Endothelial cell of umbilical vein (primary cell): ENCODE results near the gene KRT17. TPM values are rescaled to one million over a fixed set of nuclear protein-coding genes. Genes with fewer than 3 reads are reported as not detected.

ENCODE experiments used
- BruUV-seq: library from RNA; stranded (reverse); fragments of 400-500 nt; replicated peaks from 2 replicates; lab custom pipeline; 2021; lab: Mats Ljungman, UMichigan
- CTCF ChIA-PET: fragments of 300-600, 350-600 bp; sonication (Branson Sonifier 250); formaldehyde crosslinking; loops from one replicate; lab custom pipeline; 2021; ENCODE audit warnings: antibody characterized with exemption, inconsistent platforms; lab: Charles Lee
- POLR2A ChIA-PET: fragments of 300-600, 350-600 bp; sonication (Branson Sonifier 250); formaldehyde crosslinking; loops from one replicate; lab custom pipeline; 2021; ENCODE audit warnings: antibody characterized with exemption, inconsistent platforms; lab: Charles Lee
- DNase-seq: peaks from one replicate; pipeline ENCODE4 v3.0.0-alpha.2; 2011; ENCODE audit warnings: low read depth, low spot score
- FAIRE-seq: peaks from 2 replicates; lab custom pipeline; 2011; peaks lifted over from hg19 to GRCh38; lab: Jason Lieb, UNC
- H2AFZ ChIP-seq: 2 replicates; pipeline ENCODE4 v1.6.0; 2012; ENCODE audit warnings: low read depth, low read length, control low read depth, inconsistent platforms
- H3K27ac ChIP-seq: 2 replicates; pipeline ENCODE4 v1.5.1; 2011; ENCODE audit warnings: low read depth, mild to moderate bottlenecking, control low read depth, low read length, moderate library complexity; ENCODE audit not compliant: insufficient read depth
- H3K27me3 ChIP-seq, 2 experiments: 2 replicates each; pipeline versions ENCODE4 v1.6.0 to v1.6.1; 2011; ENCODE audit warnings: low read length in 2 of 2, mixed read lengths in 1 of 2; ENCODE audit not compliant: control insufficient read depth in 2 of 2, insufficient read depth in 2 of 2
- H3K36me3 ChIP-seq, 2 experiments: 2 replicates in 1 of 2; 3 replicates in 1 of 2; pipeline ENCODE4 v1.5.1; 2011; ENCODE audit warnings: low read length in 2 of 2, mild to moderate bottlenecking in 1 of 2, moderate library complexity in 1 of 2; ENCODE audit not compliant: control insufficient read depth in 2 of 2, insufficient read depth in 2 of 2; ENCODE audit errors: extremely low read depth in 1 of 2
- H3K4me1 ChIP-seq: 3 replicates; pipeline ENCODE4 v1.5.1; 2011; ENCODE audit warnings: mild to moderate bottlenecking, low read length; ENCODE audit not compliant: control insufficient read depth, insufficient read depth; ENCODE audit errors: extremely low read depth
- H3K4me2 ChIP-seq: 2 replicates; pipeline ENCODE4 v1.6.1; 2011; ENCODE audit warnings: low read length, control low read depth, mixed read lengths; ENCODE audit not compliant: insufficient read depth
- H3K4me3 ChIP-seq, 3 experiments: fragments of 200-600 bp in 1 of 3; sonication (generic), shearing (Covaris generic) in 1 of 3; replicated peaks in 1 of 3; 2 replicates each; pipeline ENCODE4 v1.5.1; 2011 to 2016; ENCODE audit warnings: control low read depth in 3 of 3, low read length in 3 of 3, mild to moderate bottlenecking in 2 of 3, inconsistent platforms in 1 of 3, low read depth in 1 of 3, moderate library complexity in 1 of 3; ENCODE audit not compliant: insufficient read depth in 1 of 3
- H3K79me2 ChIP-seq: 2 replicates; pipeline ENCODE4 v1.6.0; 2012; ENCODE audit warnings: low read length, inconsistent platforms; ENCODE audit not compliant: control insufficient read depth, insufficient read depth
- H3K9ac ChIP-seq: replicated peaks from 2 replicates; pipeline ENCODE3; 2011; ENCODE audit warnings: low read length, control low read depth; ENCODE audit not compliant: insufficient read depth; ENCODE audit errors: extremely low read depth
- H3K9me1 ChIP-seq: replicated peaks from 3 replicates; pipeline ENCODE4 v1.6.0; 2011; ENCODE audit warnings: mild to moderate bottlenecking, low read length; ENCODE audit not compliant: control insufficient read depth, insufficient read depth; ENCODE audit errors: extremely low read depth
- H3K9me3 ChIP-seq: replicated peaks from 2 replicates; pipeline ENCODE4 v1.5.1; 2012; ENCODE audit warnings: low read length, inconsistent platforms; ENCODE audit not compliant: control insufficient read depth, insufficient read depth
- H4K20me1 ChIP-seq: replicated peaks from 2 replicates; pipeline ENCODE3; 2011; ENCODE audit warnings: mild to moderate bottlenecking, low read length; ENCODE audit not compliant: control insufficient read depth, insufficient read depth; ENCODE audit errors: extremely low read depth
- GATA2 ChIP-seq: IDR thresholded peaks from 2 replicates; pipeline ENCODE4 v1.7.0; 2011; ENCODE audit warnings: low read depth, mild to moderate bottlenecking, moderate library complexity, mixed read lengths, low read length; ENCODE audit not compliant: insufficient read length, insufficient read depth
- MYC ChIP-seq: IDR thresholded peaks from one replicate; pipeline ENCODE4 v1.6.1; 2011; ENCODE audit warnings: mild to moderate bottlenecking, low read depth, low read length
- dilution Hi-C: fragments of 300-500 bp; cut with MboI; formaldehyde crosslinking; loops from one replicate; pipeline ENCODE4 v1.15.0; 2019; ENCODE audit warnings: low sequenced_read_pairs; ENCODE audit not compliant: extremely low pct_ligation_motif_present
- intact Hi-C: fragments of 100-400 bp; cut with micrococcal nuclease; formaldehyde crosslinking; loops from one replicate; pipeline ENCODE4 v1.10.0; 2022
- polyA plus RNA-seq, 4 experiments: library from polyadenylated mRNA; depleted of rRNA in 3 of 4; stranded (reverse) in 3 of 4; unstranded in 1 of 4; fragments of >200 nt; gene quantifications; 2 replicates each; pipeline versions ENCODE4 v1.2.1 to v1.2.3, GENCODE V29; 2011 to 2012; ENCODE audit warnings: missing spikeins in 1 of 4
- total RNA-seq: library from RNA; stranded (reverse); gene quantifications from 2 replicates; pipeline ENCODE4 v1.2.3, GENCODE V29; 2021
- TF ChIP-seq, protein P1 (sequence below), 2 donors: IDR thresholded peaks; 1 replicate in 1 of 2; 2 replicates in 1 of 2; pipeline ENCODE4 v1.5.1; 2011; ENCODE audit warnings: low read length in 2 of 2, mild to moderate bottlenecking in 2 of 2, moderate library complexity in 2 of 2, control low read depth in 1 of 2, inconsistent platforms in 1 of 2, low read depth in 1 of 2; ENCODE audit not compliant: insufficient read depth in 1 of 2; ENCODE audit errors: extremely low read depth in 1 of 2

Gene KRT17
- total and polyA plus RNA-seq, 2 donors (not counting 3 experiments of a cell fraction or from before 2014, with no cell fraction given) = 0.83 to 1.6 TPM

DNA sequence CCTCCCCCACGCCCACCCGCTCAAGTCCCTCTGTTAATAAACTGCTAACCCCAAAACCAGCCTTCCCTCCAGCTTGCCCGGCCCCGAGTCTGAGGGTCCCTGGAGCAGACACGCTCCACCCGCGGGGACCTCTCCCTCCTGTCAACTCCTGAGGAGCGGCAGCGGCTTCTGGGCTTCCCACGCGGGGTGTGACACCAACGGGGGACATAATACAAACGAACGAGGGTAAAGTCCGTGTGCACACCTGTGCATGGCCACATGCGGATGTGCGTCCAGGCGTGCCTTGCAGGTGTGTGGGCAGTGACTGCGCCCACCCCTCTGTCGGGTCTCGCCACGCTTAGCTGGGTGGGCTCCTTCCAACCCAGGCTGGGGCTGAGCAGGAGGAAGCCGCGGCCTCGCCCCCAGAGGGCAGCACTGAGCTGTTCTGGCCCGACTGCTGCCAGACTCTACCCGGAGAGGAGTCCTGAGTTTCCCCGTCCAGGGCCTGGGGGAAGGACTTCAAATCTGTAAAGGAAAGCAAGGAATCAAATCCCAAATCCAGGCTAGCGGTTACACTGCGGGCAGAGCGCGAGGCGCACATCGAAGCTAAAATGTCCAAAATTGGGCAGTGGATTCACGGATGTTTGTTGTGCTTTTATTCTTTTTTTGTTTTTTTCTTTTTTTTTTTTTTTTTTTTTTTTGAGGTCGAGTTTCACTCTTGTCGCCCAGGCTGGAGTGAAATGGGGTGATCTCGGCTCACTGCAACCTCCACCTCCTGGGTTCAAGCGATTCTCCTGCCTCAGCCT lies 24.2 kb upstream of the KRT17 start:
- peak overlapping the region; percentile 88 for H2AFZ ChIP-seq
- no peaks in the 10 kb centered on the region for H3K9me3 ChIP-seq
- no peaks in the 10 kb centered on the region for H3K79me2 ChIP-seq
- H3K4me3 ChIP-seq = peak overlapping the region in 1 of 3 experiments; percentile 25
- no peaks in the 10 kb centered on the region for H3K27me3 ChIP-seq
- H3K27ac ChIP-seq = no peak overlapping the region
- TF ChIP-seq MYC = no peak
- TF ChIP-seq, protein P1, sequence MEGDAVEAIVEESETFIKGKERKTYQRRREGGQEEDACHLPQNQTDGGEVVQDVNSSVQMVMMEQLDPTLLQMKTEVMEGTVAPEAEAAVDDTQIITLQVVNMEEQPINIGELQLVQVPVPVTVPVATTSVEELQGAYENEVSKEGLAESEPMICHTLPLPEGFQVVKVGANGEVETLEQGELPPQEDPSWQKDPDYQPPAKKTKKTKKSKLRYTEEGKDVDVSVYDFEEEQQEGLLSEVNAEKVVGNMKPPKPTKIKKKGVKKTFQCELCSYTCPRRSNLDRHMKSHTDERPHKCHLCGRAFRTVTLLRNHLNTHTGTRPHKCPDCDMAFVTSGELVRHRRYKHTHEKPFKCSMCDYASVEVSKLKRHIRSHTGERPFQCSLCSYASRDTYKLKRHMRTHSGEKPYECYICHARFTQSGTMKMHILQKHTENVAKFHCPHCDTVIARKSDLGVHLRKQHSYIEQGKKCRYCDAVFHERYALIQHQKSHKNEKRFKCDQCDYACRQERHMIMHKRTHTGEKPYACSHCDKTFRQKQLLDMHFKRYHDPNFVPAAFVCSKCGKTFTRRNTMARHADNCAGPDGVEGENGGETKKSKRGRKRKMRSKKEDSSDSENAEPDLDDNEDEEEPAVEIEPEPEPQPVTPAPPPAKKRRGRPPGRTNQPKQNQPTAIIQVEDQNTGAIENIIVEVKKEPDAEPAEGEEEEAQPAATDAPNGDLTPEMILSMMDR (IDR thresholded peaks at IDR 0.05; ENCODE audit: extremely low read depth in 1 of 2, insufficient read depth in 1 of 2, low read depth in 1 of 2, low read length in 2 of 2) = peak; percentile 96 to 98
- intact Hi-C loops (loop anchor here (1.0 to 5.0 kb wide), 9 partner anchors 14 to 846 kb away; no protein-coding TSS in a partner anchor), dilution Hi-C loops (no loop called here)
- BruUV-seq = no TSS peak
- ChIA-PET POLR2A (interaction anchor here (1.1 kb wide), 1 partner anchor 40 kb away, joined by 4 read pairs; the partner anchor contains the start of gene EIF1), CTCF (interaction anchor here (0.6 to 9.0 kb wide), 64 partner anchors 9 to 1851 kb away, joined by 3 to 319 read pairs (median 5); partner anchors contain the start of genes KRT17, KRT19, KRT33B and KRT36)
- no peaks in the 10 kb centered on the region for H3K36me3 ChIP-seq
- no peaks in the 10 kb centered on the region for H3K9me1 ChIP-seq
- peak overlapping the region; percentile 66 for H3K4me2 ChIP-seq
- no peak overlapping the region for H3K9ac ChIP-seq
- H4K20me1 ChIP-seq = no peaks in the 10 kb centered on the region
- FAIRE-seq (peak; percentile 87), DNase-seq (peak; percentile 78)
- peaks cover 7% of the 10 kb centered on the region for H3K4me1 ChIP-seq

GRCh38 chr17:41647940-41648410 lies 23.6 kb upstream of the KRT17 start:
- no peaks in the 10 kb centered on the region for H3K27me3 ChIP-seq
- dilution Hi-C loops = no loop called here
- H3K9me1 ChIP-seq = no peaks in the 10 kb centered on the region
- peak; percentile 63 for DNase-seq
- intact Hi-C loops = loop anchor here (1.0 to 5.0 kb wide), 9 partner anchors 14 to 846 kb away; no protein-coding TSS in a partner anchor
- peak overlapping the region; percentile 66 for H3K4me2 ChIP-seq
- FAIRE-seq = peak; percentile 75
- peaks cover 7% of the 10 kb centered on the region for H3K4me1 ChIP-seq
- POLR2A ChIA-PET = interaction anchor here (1.1 kb wide), 1 partner anchor 40 kb away, joined by 4 read pairs; the partner anchor contains the start of gene EIF1
- no peaks in the 10 kb centered on the region for H3K79me2 ChIP-seq
- H3K27ac ChIP-seq = no peak overlapping the region
- CTCF ChIA-PET = interaction anchor here (0.6 to 9.0 kb wide), 51 partner anchors 8 to 1022 kb away, joined by 3 to 319 read pairs (median 6); partner anchors contain the start of genes KRT17, KRT19, KRT33B and KRT36
- no TSS peak for BruUV-seq
- H3K9me3 ChIP-seq = no peaks in the 10 kb centered on the region
- peak overlapping the region in 1 of 3 experiments; percentile 16 for H3K4me3 ChIP-seq
- H2AFZ ChIP-seq = peak overlapping the region; percentile 88
- TF ChIP-seq, protein P1 (IDR thresholded peaks at IDR 0.05; ENCODE audit: extremely low read depth in 1 of 2, insufficient read depth in 1 of 2, low read depth in 1 of 2, low read length in 2 of 2) = peak; percentile 96 to 98
- no peak for TF ChIP-seq GATA2
- no peak overlapping the region for H3K9ac ChIP-seq
- H3K36me3 ChIP-seq = no peaks in the 10 kb centered on the region
- H4K20me1 ChIP-seq = no peaks in the 10 kb centered on the region
